Prostate gland (tissue), 1 donor: ENCODE data around the gene MFSD12.

Experiments
- POLR2A ChIP-seq: fragments of 450-650 bp; IDR thresholded peaks from one replicate; pipeline ENCODE4 v1.6.1; 2016; ENCODE audit warnings: antibody characterized with exemption, mild to moderate bottlenecking
- POLR2AphosphoS5 ChIP-seq: sonication (generic); formaldehyde crosslinking; IDR thresholded peaks from one replicate; pipeline ENCODE4 v1.6.1; 2017; ENCODE audit warnings: antibody characterized with exemption

GRCh38 chr19:3533033-3533432, 24.4 kb downstream of the MFSD12 start:
- TF ChIP-seq POLR2AphosphoS5 = no peak
- TF ChIP-seq POLR2A = no peak
